HEK293 (cell line): Measurements from ENCODE around the gene ADCY6.

Experiments
- BCL6B ChIP-seq: fragments of 450-650 bp; formaldehyde crosslinking; IDR thresholded peaks from 2 replicates; pipeline ENCODE4 v1.5.1; 2017; ENCODE audit warnings: missing biosample characterization, missing genetic modification characterization
- ZNF211 ChIP-seq: fragments of 450-650 bp; formaldehyde crosslinking; IDR thresholded peaks from 2 replicates; pipeline ENCODE4 v1.5.1; 2016; ENCODE audit warnings: low read depth, missing biosample characterization, missing genetic modification characterization
- ZNF530 ChIP-seq: fragments of 450-650 bp; formaldehyde crosslinking; IDR thresholded peaks from 2 replicates; pipeline ENCODE4 v1.5.1; 2016; ENCODE audit warnings: low read depth, missing biosample characterization, missing genetic modification characterization
- ZNF548 ChIP-seq: fragments of 450-650 bp; formaldehyde crosslinking; IDR thresholded peaks from 2 replicates; pipeline ENCODE4 v1.5.1; 2016; ENCODE audit warnings: missing biosample characterization, missing genetic modification characterization
- TF ChIP-seq, protein P1 (sequence below): fragments of 450-650 bp; formaldehyde crosslinking; IDR thresholded peaks from 2 replicates; pipeline ENCODE4 v1.5.1; 2016; ENCODE audit warnings: missing biosample characterization, missing genetic modification characterization, low read depth

GRCh38 chr12:48824112-48824511, 35.2 kb upstream of the ADCY6 start:
- TF ChIP-seq BCL6B (tag by site-specific recombination) (no peak), ZNF530 (no peak), ZNF211 (no peak), ZNF548 (no peak)
- TF ChIP-seq, protein P1, sequence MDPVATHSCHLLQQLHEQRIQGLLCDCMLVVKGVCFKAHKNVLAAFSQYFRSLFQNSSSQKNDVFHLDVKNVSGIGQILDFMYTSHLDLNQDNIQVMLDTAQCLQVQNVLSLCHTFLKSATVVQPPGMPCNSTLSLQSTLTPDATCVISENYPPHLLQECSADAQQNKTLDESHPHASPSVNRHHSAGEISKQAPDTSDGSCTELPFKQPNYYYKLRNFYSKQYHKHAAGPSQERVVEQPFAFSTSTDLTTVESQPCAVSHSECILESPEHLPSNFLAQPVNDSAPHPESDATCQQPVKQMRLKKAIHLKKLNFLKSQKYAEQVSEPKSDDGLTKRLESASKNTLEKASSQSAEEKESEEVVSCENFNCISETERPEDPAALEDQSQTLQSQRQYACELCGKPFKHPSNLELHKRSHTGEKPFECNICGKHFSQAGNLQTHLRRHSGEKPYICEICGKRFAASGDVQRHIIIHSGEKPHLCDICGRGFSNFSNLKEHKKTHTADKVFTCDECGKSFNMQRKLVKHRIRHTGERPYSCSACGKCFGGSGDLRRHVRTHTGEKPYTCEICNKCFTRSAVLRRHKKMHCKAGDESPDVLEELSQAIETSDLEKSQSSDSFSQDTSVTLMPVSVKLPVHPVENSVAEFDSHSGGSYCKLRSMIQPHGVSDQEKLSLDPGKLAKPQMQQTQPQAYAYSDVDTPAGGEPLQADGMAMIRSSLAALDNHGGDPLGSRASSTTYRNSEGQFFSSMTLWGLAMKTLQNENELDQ: no peak
